Neural crest cell (in vitro differentiated cells): ENCODE results near the gene CDC6. TPM values are rescaled to one million over a fixed set of nuclear protein-coding genes. Genes with fewer than 3 reads are reported as not detected.

Experiments used
- DNase-seq: peaks from one replicate; pipeline ENCODE4 v3.0.0; 2021; ENCODE audit warnings: low read depth, mixed read lengths, low spot score
- H3K27ac Mint-ChIP-seq: one replicate; pipeline ENCODE4 v1.8.0; 2021; ENCODE audit warnings: mild to moderate bottlenecking, mixed read lengths; ENCODE audit not compliant: unreplicated experiment
- H3K27me3 Mint-ChIP-seq: 2 replicates; pipeline ENCODE4 v1.8.0; 2021; ENCODE audit warnings: low read depth, mild to moderate bottlenecking, mixed read lengths
- H3K36me3 Mint-ChIP-seq: 2 replicates; pipeline ENCODE4 v1.8.0; 2021; ENCODE audit warnings: low read depth, mild to moderate bottlenecking, mixed read lengths
- H3K4me1 Mint-ChIP-seq: 2 replicates; pipeline ENCODE4 v1.8.0; 2021; ENCODE audit warnings: mixed read lengths
- H3K4me3 Mint-ChIP-seq: one replicate; pipeline ENCODE4 v1.8.0; 2021; ENCODE audit warnings: mild to moderate bottlenecking, mixed read lengths
- H3K9me3 Mint-ChIP-seq: 2 replicates; pipeline ENCODE4 v1.8.0; 2021; ENCODE audit warnings: mixed read lengths
- total RNA-seq: library from RNA; stranded (reverse); gene quantifications from 2 replicates; pipeline ENCODE4 v1.2.1, GENCODE V29; 2021
- TF ChIP-seq, protein P1 (sequence below): fragments of 200-600 bp; sonication (generic); conservative IDR thresholded peaks from 2 replicates; pipeline ENCODE4 v1.5.0; 2021; ENCODE audit warnings: antibody characterized with exemption, mild to moderate bottlenecking

CDC6 gene
- total RNA-seq, 1 donor from 2014 or later, result 94.5 TPM

DNA sequence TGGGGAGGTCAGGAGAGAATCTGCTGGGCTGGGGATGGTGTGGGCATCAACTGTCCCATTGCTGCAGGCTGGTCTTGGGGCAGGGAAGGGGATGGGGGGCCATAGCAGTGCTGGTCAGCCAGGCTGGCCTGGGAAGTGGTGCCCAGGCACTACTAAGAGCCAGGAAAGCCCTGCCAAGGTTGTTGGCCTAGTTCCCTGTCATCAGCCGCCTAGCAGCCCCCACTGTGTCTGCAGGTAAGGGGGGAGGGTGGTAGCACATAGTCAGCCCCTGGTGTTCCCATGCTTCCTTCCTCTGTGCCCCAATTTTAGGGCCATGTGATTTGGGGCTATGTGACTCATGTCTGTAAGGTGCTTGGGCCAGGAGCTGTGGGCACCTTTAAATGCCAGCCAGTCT lies 59.1 kb downstream of the CDC6 start:
- Mint-ChIP-seq H3K9me3 (no peaks in the 10 kb centered on the region), H3K27ac (peak overlapping the region; percentile 94), H3K4me1 (peaks cover 87% of the 10 kb centered on the region), H3K4me3 (peak overlapping the region; percentile 88), H3K27me3 (peaks cover 19% of the 10 kb centered on the region), H3K36me3 (no peaks in the 10 kb centered on the region)
- DNase-seq, result no peak
- TF ChIP-seq, protein P1, sequence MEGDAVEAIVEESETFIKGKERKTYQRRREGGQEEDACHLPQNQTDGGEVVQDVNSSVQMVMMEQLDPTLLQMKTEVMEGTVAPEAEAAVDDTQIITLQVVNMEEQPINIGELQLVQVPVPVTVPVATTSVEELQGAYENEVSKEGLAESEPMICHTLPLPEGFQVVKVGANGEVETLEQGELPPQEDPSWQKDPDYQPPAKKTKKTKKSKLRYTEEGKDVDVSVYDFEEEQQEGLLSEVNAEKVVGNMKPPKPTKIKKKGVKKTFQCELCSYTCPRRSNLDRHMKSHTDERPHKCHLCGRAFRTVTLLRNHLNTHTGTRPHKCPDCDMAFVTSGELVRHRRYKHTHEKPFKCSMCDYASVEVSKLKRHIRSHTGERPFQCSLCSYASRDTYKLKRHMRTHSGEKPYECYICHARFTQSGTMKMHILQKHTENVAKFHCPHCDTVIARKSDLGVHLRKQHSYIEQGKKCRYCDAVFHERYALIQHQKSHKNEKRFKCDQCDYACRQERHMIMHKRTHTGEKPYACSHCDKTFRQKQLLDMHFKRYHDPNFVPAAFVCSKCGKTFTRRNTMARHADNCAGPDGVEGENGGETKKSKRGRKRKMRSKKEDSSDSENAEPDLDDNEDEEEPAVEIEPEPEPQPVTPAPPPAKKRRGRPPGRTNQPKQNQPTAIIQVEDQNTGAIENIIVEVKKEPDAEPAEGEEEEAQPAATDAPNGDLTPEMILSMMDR, result no peak

GRCh38 chr17:40347319-40348135 lies 59.8 kb downstream of the CDC6 start:
- H3K4me3 Mint-ChIP-seq, result peak overlapping the region; percentile 88
- TF ChIP-seq, protein P1, result no peak
- no peaks in the 10 kb centered on the region for H3K9me3 Mint-ChIP-seq
- H3K27me3 Mint-ChIP-seq, result peaks cover 19% of the 10 kb centered on the region
- peaks cover 4% of the 10 kb centered on the region for H3K36me3 Mint-ChIP-seq
- peak; percentile 31 for DNase-seq
- peak overlapping the region; percentile 96 for H3K27ac Mint-ChIP-seq
- H3K4me1 Mint-ChIP-seq, result peaks cover 94% of the 10 kb centered on the region

DNA sequence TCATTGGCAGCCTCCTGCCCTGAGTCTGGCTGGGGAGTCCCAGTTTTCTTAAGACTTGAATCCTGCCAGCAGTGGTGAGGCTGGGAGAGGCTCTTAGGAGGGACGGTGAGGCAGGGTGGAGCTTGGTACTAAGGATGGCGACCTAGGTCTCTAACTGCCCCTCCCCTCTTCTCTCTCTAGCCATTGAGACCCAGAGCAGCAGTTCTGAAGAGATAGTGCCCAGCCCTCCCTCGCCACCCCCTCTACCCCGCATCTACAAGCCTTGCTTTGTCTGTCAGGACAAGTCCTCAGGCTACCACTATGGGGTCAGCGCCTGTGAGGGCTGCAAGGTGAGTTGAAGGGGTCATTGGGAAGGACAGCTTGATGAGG lies 60.4 kb downstream of the CDC6 start:
- H3K9me3 Mint-ChIP-seq, result no peaks in the 10 kb centered on the region
- H3K27me3 Mint-ChIP-seq, result peaks cover 13% of the 10 kb centered on the region
- peaks cover 95% of the 10 kb centered on the region for H3K4me1 Mint-ChIP-seq
- H3K27ac Mint-ChIP-seq, result peak overlapping the region; percentile 96
- H3K36me3 Mint-ChIP-seq, result peaks cover 7% of the 10 kb centered on the region
- peak overlapping the region; percentile 88 for H3K4me3 Mint-ChIP-seq
- DNase-seq, result no peak
- TF ChIP-seq, protein P1, result no peak

- peak overlapping the region; percentile 88 for H3K4me3 Mint-ChIP-seq
- TF ChIP-seq, protein P1, result no peak
- H3K9me3 Mint-ChIP-seq, result no peaks in the 10 kb centered on the region
- H3K36me3 Mint-ChIP-seq, result peaks cover 7% of the 10 kb centered on the region
- H3K27ac Mint-ChIP-seq, result peak overlapping the region; percentile 27
- H3K27me3 Mint-ChIP-seq, result peaks cover 6% of the 10 kb centered on the region
- H3K4me1 Mint-ChIP-seq, result peaks cover 89% of the 10 kb centered on the region
- no peak for DNase-seq
These were observed 61.1 kb downstream of the CDC6 start for GRCh38 chr17:40348562-40349476.

DNA sequence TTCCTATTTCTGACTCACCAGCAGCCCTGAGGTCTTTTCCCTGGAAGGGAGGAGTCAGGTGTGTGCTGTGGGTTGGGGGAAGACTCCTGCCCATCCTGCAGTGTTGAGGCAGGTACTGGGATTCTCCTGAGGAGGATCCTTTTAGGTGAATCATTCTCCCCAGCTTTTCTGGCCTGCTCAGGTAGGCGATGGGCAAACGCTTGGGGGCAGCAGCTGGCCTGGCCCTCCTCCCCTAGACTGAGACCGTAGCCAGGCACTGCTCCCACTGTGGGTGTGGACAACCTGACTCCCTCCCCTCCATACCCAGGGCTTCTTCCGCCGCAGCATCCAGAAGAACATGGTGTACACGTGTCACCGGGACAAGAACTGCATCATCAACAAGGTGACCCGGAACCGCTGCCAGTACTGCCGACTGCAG lies 61.8 kb downstream of the CDC6 start:
- Mint-ChIP-seq H3K27me3 (peaks cover 2% of the 10 kb centered on the region), H3K4me3 (peak overlapping the region; percentile 93), H3K4me1 (peaks cover 83% of the 10 kb centered on the region), H3K36me3 (peaks cover 7% of the 10 kb centered on the region), H3K9me3 (no peaks in the 10 kb centered on the region), H3K27ac (peak overlapping the region; percentile 98)
- TF ChIP-seq, protein P1, result no peak
- no peak for DNase-seq
